ENCODE data around the gene CRB3. TPM values are rescaled to one million over a fixed set of nuclear protein-coding genes. Genes with fewer than 3 reads are reported as not detected.

CRB3 gene
- total and polyA plus RNA-seq, 2 of the 13 experiments (the other 11 are each of a cell fraction or from before 2014, with no cell fraction given): 10.6 to 25.6 TPM

GRCh38 chr19:6472713-6473112 is 8.6 kb downstream of the CRB3 start:
- ChIA-PET POLR2A (no interaction called here), CTCF (ENCODE audit: low intra/inter-chr PET ratio, low total read pairs) (no interaction called here)
- no peak overlapping the region for H3K27ac ChIP-seq (ENCODE audit: extremely low read length, insufficient read depth, low read length)
- H3K4me2 ChIP-seq (ENCODE audit: low read depth, low read length): no peak overlapping the region
- no peaks in the 10 kb centered on the region for H3K9me3 ChIP-seq (ENCODE audit: low read length)
- no peak overlapping the region for H2AFZ ChIP-seq (ENCODE audit: low read length)
- H3K27me3 ChIP-seq (ENCODE audit: control insufficient read depth in 1 of 2, insufficient read depth in 2 of 2, low read length in 2 of 2): no peaks in the 10 kb centered on the region
- H3K9ac ChIP-seq (ENCODE audit: insufficient read depth, low read depth, low read length): no peak overlapping the region
- no peak for FAIRE-seq
- intact Hi-C loops (cut with micrococcal nuclease; ENCODE audit: unreplicated experiment) (no loop called here), in situ Hi-C loops (cut with HindIII; ENCODE audit: extremely low pct_ligation_motif_present, low pct_unique_long_range_greater_than_20kb) (no loop called here)
- WGBS (ENCODE audit: low lambda C conversion rate): no CpG with 5 or more reads among the region's 4 CpGs
- ATAC-seq: no peak
- no peak for TF ChIP-seq SMAD1 (CRISPR knock-in tag; IDR thresholded peaks at IDR 0.05; ENCODE audit: borderline replicate concordance, low read depth)
- TF ChIP-seq, protein P1, sequence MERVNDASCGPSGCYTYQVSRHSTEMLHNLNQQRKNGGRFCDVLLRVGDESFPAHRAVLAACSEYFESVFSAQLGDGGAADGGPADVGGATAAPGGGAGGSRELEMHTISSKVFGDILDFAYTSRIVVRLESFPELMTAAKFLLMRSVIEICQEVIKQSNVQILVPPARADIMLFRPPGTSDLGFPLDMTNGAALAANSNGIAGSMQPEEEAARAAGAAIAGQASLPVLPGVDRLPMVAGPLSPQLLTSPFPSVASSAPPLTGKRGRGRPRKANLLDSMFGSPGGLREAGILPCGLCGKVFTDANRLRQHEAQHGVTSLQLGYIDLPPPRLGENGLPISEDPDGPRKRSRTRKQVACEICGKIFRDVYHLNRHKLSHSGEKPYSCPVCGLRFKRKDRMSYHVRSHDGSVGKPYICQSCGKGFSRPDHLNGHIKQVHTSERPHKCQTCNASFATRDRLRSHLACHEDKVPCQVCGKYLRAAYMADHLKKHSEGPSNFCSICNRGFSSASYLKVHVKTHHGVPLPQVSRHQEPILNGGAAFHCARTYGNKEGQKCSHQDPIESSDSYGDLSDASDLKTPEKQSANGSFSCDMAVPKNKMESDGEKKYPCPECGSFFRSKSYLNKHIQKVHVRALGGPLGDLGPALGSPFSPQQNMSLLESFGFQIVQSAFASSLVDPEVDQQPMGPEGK (CRISPR knock-in tag; IDR thresholded peaks at IDR 0.05): no peak
- TF ChIP-seq ZNF678 (CRISPR knock-in tag; IDR thresholded peaks at IDR 0.05): no peak
- no peak for TF ChIP-seq ZFYVE20 (CRISPR knock-in tag; IDR thresholded peaks at IDR 0.05; ENCODE audit: borderline replicate concordance, low read depth)
- TF ChIP-seq ZNF337 (CRISPR knock-in tag; IDR thresholded peaks at IDR 0.05; ENCODE audit: borderline replicate concordance, low read depth): no peak
- no peak for TF ChIP-seq ZNF605 (CRISPR knock-in tag; IDR thresholded peaks at IDR 0.05)
- no peak for TF ChIP-seq ZBTB46 (CRISPR knock-in tag; IDR thresholded peaks at IDR 0.05; ENCODE audit: borderline replicate concordance)
- no peaks in the 10 kb centered on the region for H3K36me3 ChIP-seq (replicated peaks in 1 of 2; ENCODE audit: control insufficient read depth in 1 of 2, insufficient read depth in 2 of 2, low read length in 2 of 2)
- no TSS peak for BruUV-seq (replicated peaks)
- peaks cover 22% of the 10 kb centered on the region; the same call in 1 of the 2 replicates for H3K4me1 ChIP-seq (ENCODE audit: insufficient read depth, low read length)
- no peak for DNase-seq (ENCODE audit: low spot score)
- no peaks in the 10 kb centered on the region for H4K20me1 ChIP-seq (ENCODE audit: insufficient read depth, low read length)
- H3K79me2 ChIP-seq (ENCODE audit: insufficient read depth, low read length): no peaks in the 10 kb centered on the region
- no peak overlapping the region for H3K4me3 ChIP-seq (replicated peaks in 1 of 3; ENCODE audit: insufficient read depth in 1 of 3, low read depth in 2 of 3, low read length in 3 of 3)

Data from HepG2 (cell line).